Activated T-cell treated with anti-CD3 and anti-CD28 coated beads, Interleukin-2, amount 50 U/mL, for 24 hours (primary cell): ENCODE measurements around the gene PIP5K1C.
A peak's percentile ranks its signal among the peaks of the same experiment; 100 is the strongest.

Experiments used
- DNase-seq: peaks from one replicate; pipeline ENCODE4 v3.0.0-alpha.2; 2020
- H3K27ac Mint-ChIP-seq: 2 replicates; pipeline ENCODE4 v1.8.0; 2020; ENCODE audit warnings: mild to moderate bottlenecking, mixed read lengths
- H3K27me3 Mint-ChIP-seq: 2 replicates; pipeline ENCODE4 v1.8.0; 2020; ENCODE audit warnings: mixed read lengths
- H3K36me3 Mint-ChIP-seq: 2 replicates; pipeline ENCODE4 v1.8.0; 2020; ENCODE audit warnings: low read depth, mixed read lengths
- H3K4me1 Mint-ChIP-seq: 2 replicates; pipeline ENCODE4 v1.8.0; 2020; ENCODE audit warnings: low read depth, mixed read lengths
- H3K4me3 Mint-ChIP-seq: 2 replicates; pipeline ENCODE4 v1.8.0; 2020; ENCODE audit warnings: mild to moderate bottlenecking, moderate library complexity, mixed read lengths
- H3K9me3 Mint-ChIP-seq: 2 replicates; pipeline ENCODE4 v1.8.0; 2020; ENCODE audit warnings: mixed read lengths

PIP5K1C gene

GRCh38 chr19:3608750-3609322 is 91.4 kb downstream of the PIP5K1C start:
- peaks cover 10% of the 10 kb centered on the region for H3K27me3 Mint-ChIP-seq
- H3K36me3 Mint-ChIP-seq: peaks cover 30% of the 10 kb centered on the region
- no peaks in the 10 kb centered on the region for H3K9me3 Mint-ChIP-seq
- H3K4me3 Mint-ChIP-seq: no peak overlapping the region
- H3K4me1 Mint-ChIP-seq: peaks cover 7% of the 10 kb centered on the region
- no peak overlapping the region for H3K27ac Mint-ChIP-seq
- DNase-seq: no peak

GRCh38 chr19:3608079-3608641 is 92.1 kb downstream of the PIP5K1C start:
- no peak overlapping the region for H3K27ac Mint-ChIP-seq
- peaks cover 10% of the 10 kb centered on the region for H3K27me3 Mint-ChIP-seq
- peak overlapping the region; percentile 41 for H3K4me3 Mint-ChIP-seq

GRCh38 chr19:3607303-3608078 is 92.8 kb downstream of the PIP5K1C start:
- Mint-ChIP-seq H3K36me3 (peaks cover 22% of the 10 kb centered on the region), H3K4me1 (peaks cover 7% of the 10 kb centered on the region), H3K27ac (no peak overlapping the region), H3K27me3 (peaks cover 10% of the 10 kb centered on the region), H3K4me3 (peak overlapping the region; percentile 41), H3K9me3 (no peaks in the 10 kb centered on the region)
- no peak for DNase-seq

More at GRCh38 chr19:3608079-3608641, 92.1 kb downstream of the PIP5K1C start:
- H3K36me3 Mint-ChIP-seq: peaks cover 25% of the 10 kb centered on the region
- peaks cover 7% of the 10 kb centered on the region for H3K4me1 Mint-ChIP-seq
- no peaks in the 10 kb centered on the region for H3K9me3 Mint-ChIP-seq
- no peak for DNase-seq

- peak; percentile 79 for DNase-seq
- Mint-ChIP-seq H3K27ac (no peak within 1 kb of the TSS), H3K4me3 (peak within 1 kb of the TSS; percentile 56), H3K9me3 (no peaks in the 10 kb centered on the region), H3K4me1 (peaks cover 7% of the 10 kb centered on the region), H3K27me3 (peaks cover 10% of the 10 kb centered on the region), H3K36me3 (peaks cover 16% of the 10 kb centered on the region)
Measured at GRCh38 chr19:3606690-3607289, 93.5 kb downstream of the PIP5K1C start, which contains the start of gene TBXA2R. TBXA2R (minus strand) TSS chr19:3606875; CDS start chr19:3600634, 6,241 bp downstream.

GRCh38 chr19:3606174-3606689 is 94.0 kb downstream of the PIP5K1C start:
- H3K36me3 Mint-ChIP-seq: peaks cover 13% of the 10 kb centered on the region
- peak; percentile 46 for DNase-seq
- no peaks in the 10 kb centered on the region for H3K9me3 Mint-ChIP-seq
- no peak overlapping the region for H3K27ac Mint-ChIP-seq
- peaks cover 7% of the 10 kb centered on the region for H3K4me1 Mint-ChIP-seq
- H3K27me3 Mint-ChIP-seq: peaks cover 10% of the 10 kb centered on the region
- peak overlapping the region; percentile 56 for H3K4me3 Mint-ChIP-seq

GRCh38 chr19:3605770-3606169 is 94.5 kb downstream of the PIP5K1C start:
- Mint-ChIP-seq H3K9me3 (no peaks in the 10 kb centered on the region), H3K4me1 (peaks cover 7% of the 10 kb centered on the region), H3K27me3 (peaks cover 10% of the 10 kb centered on the region), H3K4me3 (no peak overlapping the region), H3K27ac (no peak overlapping the region), H3K36me3 (peaks cover 12% of the 10 kb centered on the region)
- no peak for DNase-seq

GRCh38 chr19:3605361-3605760 is 94.9 kb downstream of the PIP5K1C start:
- H3K9me3 Mint-ChIP-seq: no peaks in the 10 kb centered on the region
- H3K36me3 Mint-ChIP-seq: peaks cover 8% of the 10 kb centered on the region
- H3K4me1 Mint-ChIP-seq: peaks cover 7% of the 10 kb centered on the region
- peaks cover 10% of the 10 kb centered on the region for H3K27me3 Mint-ChIP-seq
- DNase-seq: no peak
- no peak overlapping the region for H3K27ac Mint-ChIP-seq
- no peak overlapping the region for H3K4me3 Mint-ChIP-seq

- DNase-seq: peak; percentile 59
- Mint-ChIP-seq H3K4me1 (peaks cover 7% of the 10 kb centered on the region), H3K27ac (no peak overlapping the region), H3K27me3 (peaks cover 10% of the 10 kb centered on the region), H3K9me3 (no peaks in the 10 kb centered on the region), H3K4me3 (no peak overlapping the region), H3K36me3 (peaks cover 4% of the 10 kb centered on the region)
Measured at GRCh38 chr19:3604987-3605343, 95.3 kb downstream of the PIP5K1C start.

GRCh38 chr19:3604227-3604986 is 95.9 kb downstream of the PIP5K1C start:
- H3K27me3 Mint-ChIP-seq: peaks cover 10% of the 10 kb centered on the region
- no peak for DNase-seq
- no peak overlapping the region for H3K27ac Mint-ChIP-seq
- no peaks in the 10 kb centered on the region for H3K36me3 Mint-ChIP-seq
- H3K9me3 Mint-ChIP-seq: no peaks in the 10 kb centered on the region
- H3K4me3 Mint-ChIP-seq: no peak overlapping the region
- H3K4me1 Mint-ChIP-seq: peaks cover 7% of the 10 kb centered on the region

- Mint-ChIP-seq H3K27ac (no peak overlapping the region), H3K4me1 (peaks cover 6% of the 10 kb centered on the region), H3K36me3 (no peaks in the 10 kb centered on the region), H3K4me3 (no peak overlapping the region), H3K27me3 (peaks cover 9% of the 10 kb centered on the region), H3K9me3 (no peaks in the 10 kb centered on the region)
- DNase-seq: no peak
Measured at GRCh38 chr19:3603121-3603811, 97.0 kb downstream of the PIP5K1C start.

GRCh38 chr19:3601021-3601420 is 99.2 kb downstream of the PIP5K1C start:
- no peaks in the 10 kb centered on the region for H3K27me3 Mint-ChIP-seq
- H3K4me3 Mint-ChIP-seq: no peak overlapping the region
- no peaks in the 10 kb centered on the region for H3K9me3 Mint-ChIP-seq

GRCh38 chr19:3599776-3600187 is 100.5 kb downstream of the PIP5K1C start:
- DNase-seq: no peak
- H3K27ac Mint-ChIP-seq: no peak overlapping the region

More at GRCh38 chr19:3601021-3601420, 99.2 kb downstream of the PIP5K1C start:
- no peak for DNase-seq
- Mint-ChIP-seq H3K36me3 (no peaks in the 10 kb centered on the region), H3K4me1 (no peaks in the 10 kb centered on the region), H3K27ac (no peak overlapping the region)

GRCh38 chr19:3595521-3596061 is 104.7 kb downstream of the PIP5K1C start:
- Mint-ChIP-seq H3K27ac (no peak overlapping the region), H3K4me1 (no peaks in the 10 kb centered on the region), H3K9me3 (no peaks in the 10 kb centered on the region), H3K27me3 (no peaks in the 10 kb centered on the region), H3K36me3 (no peaks in the 10 kb centered on the region), H3K4me3 (no peak overlapping the region)
- DNase-seq: no peak

More at GRCh38 chr19:3599776-3600187, 100.5 kb downstream of the PIP5K1C start:
- H3K4me3 Mint-ChIP-seq: no peak overlapping the region
- no peaks in the 10 kb centered on the region for H3K36me3 Mint-ChIP-seq
- no peaks in the 10 kb centered on the region for H3K4me1 Mint-ChIP-seq
- no peaks in the 10 kb centered on the region for H3K27me3 Mint-ChIP-seq
- H3K9me3 Mint-ChIP-seq: no peaks in the 10 kb centered on the region
